NB4 (cell line): ENCODE data around the gene GRB10.
A peak's percentile ranks its signal among the peaks of the same experiment; 100 is the strongest.

ENCODE experiments used
- DNase-seq: peaks from one replicate; pipeline ENCODE4 v3.0.0; 2010; ENCODE audit warnings: low read depth
- H3K4me3 ChIP-seq: one replicate; pipeline ENCODE4 v1.5.1; 2011; ENCODE audit warnings: mild to moderate bottlenecking, low read depth, low read length, moderate library complexity
- MYC ChIP-seq: IDR thresholded peaks from 2 replicates; pipeline ENCODE4 v1.6.1; 2011; ENCODE audit warnings: low read depth, low read length
- POLR2A ChIP-seq: IDR thresholded peaks from 2 replicates; pipeline ENCODE4 v1.6.1; 2011; ENCODE audit warnings: mild to moderate bottlenecking; ENCODE audit not compliant: insufficient read length; ENCODE audit errors: extremely low read depth
- TF ChIP-seq, protein P1 (sequence below): IDR thresholded peaks from one replicate; pipeline ENCODE4 v1.5.1; 2012; ENCODE audit warnings: low read depth, low read length
- TF ChIP-seq, protein P2 (sequence below): IDR thresholded peaks from 2 replicates; pipeline ENCODE4 v1.6.1; 2011; ENCODE audit warnings: low read depth, low read length

Gene GRB10

DNA sequence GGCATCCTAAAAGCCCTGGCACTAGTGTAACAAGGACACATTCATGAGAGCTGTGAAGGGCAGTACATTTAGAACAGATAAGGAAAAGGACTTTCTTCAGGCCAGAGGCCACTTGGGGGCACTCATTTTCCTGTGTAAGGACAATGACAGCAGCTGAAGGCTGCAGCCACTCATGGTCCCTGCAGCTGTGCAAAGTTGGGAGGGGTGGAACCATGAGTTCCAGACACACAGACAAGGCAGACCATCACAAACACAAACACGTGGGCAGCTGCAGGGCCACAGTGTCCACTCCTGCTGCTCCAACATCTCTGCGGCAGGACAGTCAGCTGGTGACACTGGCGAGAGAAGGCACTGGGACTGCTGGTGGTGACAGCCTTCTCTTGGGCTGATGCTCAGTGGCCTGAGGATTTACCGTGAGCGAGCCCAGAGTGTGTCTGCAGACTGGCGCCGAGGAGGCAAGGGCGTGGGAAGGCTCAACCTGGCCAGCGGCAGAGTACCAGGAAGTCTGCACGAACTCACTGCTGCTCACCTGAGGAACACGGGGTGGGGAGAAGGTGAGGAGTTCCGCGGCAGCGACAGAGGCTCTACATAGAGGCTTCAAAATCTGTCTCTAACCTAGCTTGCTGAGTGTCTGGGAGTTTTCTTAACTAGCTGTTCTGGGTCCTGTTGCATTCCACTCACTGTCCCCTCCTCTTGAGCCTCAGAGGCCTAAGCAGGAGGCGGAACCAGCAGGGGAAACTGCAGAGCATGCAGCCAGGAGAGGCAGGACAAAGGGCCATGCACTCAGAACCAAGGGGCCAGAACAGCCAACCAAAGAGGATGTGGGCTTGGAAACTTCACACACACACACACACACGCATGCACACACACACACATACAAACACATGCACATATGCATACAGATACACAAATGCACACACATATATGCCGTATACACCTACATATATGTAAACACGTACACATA is 141.0 kb downstream of the GRB10 start:
- DNase-seq = peak; percentile 34
- no peak overlapping the region for H3K4me3 ChIP-seq
- TF ChIP-seq, protein P1, sequence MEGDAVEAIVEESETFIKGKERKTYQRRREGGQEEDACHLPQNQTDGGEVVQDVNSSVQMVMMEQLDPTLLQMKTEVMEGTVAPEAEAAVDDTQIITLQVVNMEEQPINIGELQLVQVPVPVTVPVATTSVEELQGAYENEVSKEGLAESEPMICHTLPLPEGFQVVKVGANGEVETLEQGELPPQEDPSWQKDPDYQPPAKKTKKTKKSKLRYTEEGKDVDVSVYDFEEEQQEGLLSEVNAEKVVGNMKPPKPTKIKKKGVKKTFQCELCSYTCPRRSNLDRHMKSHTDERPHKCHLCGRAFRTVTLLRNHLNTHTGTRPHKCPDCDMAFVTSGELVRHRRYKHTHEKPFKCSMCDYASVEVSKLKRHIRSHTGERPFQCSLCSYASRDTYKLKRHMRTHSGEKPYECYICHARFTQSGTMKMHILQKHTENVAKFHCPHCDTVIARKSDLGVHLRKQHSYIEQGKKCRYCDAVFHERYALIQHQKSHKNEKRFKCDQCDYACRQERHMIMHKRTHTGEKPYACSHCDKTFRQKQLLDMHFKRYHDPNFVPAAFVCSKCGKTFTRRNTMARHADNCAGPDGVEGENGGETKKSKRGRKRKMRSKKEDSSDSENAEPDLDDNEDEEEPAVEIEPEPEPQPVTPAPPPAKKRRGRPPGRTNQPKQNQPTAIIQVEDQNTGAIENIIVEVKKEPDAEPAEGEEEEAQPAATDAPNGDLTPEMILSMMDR = peak; percentile 1
- TF ChIP-seq POLR2A = no peak

DNA sequence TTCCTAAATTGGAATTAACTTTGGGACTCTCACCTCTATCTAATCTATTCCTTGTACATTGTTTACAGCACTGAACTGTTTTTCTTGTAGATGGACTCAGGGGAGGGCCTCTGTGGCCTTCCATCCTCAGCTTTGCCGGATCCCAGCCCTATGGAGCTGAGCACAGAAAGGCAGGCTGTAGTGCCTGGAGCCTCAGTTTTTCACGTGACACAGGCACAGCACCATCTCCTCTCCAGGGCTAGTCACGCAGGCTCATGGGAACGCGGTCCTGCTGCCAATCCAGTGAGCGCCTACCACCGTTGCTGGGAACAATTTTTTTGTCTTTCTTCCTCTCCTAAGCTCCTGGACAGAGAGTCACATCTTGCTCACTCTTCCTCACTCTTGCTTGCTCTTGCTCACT is 141.9 kb downstream of the GRB10 start:
- DNase-seq = no peak
- H3K4me3 ChIP-seq = no peak overlapping the region
- TF ChIP-seq POLR2A (no peak), MYC (no peak)
- TF ChIP-seq, protein P1 = no peak
- TF ChIP-seq, protein P2, sequence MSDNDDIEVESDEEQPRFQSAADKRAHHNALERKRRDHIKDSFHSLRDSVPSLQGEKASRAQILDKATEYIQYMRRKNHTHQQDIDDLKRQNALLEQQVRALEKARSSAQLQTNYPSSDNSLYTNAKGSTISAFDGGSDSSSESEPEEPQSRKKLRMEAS = no peak

DNA sequence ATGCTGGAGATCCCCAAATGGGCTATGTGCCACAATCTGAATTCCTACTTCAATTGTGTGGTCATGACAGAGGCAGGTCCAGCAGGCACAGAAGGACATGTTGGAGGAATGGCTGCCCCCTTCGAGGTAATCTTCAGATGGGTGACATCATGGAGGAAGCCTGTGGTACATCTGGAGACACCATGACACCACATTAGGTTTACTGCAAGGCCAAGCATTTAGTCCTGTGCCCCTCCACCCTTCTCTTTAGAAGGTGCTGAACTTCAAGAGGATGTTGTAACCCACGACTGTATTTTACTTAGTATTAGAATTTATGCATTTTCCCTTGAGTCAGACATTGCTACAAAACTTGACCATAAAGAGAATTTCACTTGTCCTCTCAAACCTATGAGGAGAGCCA is 142.4 kb downstream of the GRB10 start:
- DNase-seq = no peak
- no peak overlapping the region for H3K4me3 ChIP-seq
- no peak for TF ChIP-seq POLR2A

DNA sequence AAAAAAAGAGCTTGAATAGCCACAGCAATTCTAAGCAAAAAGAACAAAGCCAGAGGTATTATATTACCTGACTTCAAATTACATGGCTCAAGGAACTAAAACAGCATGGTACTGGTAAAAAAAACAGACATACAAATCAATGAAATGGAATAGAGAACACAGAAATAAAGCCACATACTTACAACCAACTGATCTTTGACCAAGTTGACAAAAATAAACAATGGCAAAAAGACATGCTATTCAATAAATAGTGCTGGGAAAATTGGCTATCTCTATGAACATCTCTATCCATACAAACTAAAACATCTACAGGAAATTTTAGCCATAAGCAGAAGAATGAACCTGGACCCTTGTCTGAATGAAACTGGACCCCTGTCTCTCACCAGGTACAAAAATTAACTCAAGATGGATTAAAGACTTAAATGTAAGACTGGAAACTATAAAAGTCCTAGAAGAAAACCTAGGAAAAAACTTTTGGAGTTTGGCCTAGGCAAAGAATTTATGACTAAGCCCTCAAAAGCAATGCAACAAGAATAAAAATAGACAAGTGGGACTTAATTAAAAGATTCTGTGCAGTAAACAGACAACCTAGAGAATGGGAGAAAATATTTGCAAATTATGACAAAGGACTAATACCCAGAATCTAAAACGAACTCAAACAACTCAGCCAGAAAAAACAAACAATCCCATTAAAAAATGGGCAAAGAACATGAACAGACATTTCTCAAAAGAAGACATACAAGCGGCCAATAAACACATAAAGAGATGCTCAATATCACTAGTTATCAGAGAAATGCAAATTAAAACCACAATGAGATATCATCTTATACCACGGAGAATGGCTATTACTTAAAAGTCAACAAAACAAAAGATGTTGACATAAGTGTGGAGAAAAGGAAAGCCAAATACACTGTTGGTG is 144.7 kb downstream of the GRB10 start:
- H3K4me3 ChIP-seq = no peak overlapping the region
- TF ChIP-seq POLR2A (no peak), MYC (no peak)
- TF ChIP-seq, protein P1 = no peak
- TF ChIP-seq, protein P2 = no peak
- no peak for DNase-seq

DNA sequence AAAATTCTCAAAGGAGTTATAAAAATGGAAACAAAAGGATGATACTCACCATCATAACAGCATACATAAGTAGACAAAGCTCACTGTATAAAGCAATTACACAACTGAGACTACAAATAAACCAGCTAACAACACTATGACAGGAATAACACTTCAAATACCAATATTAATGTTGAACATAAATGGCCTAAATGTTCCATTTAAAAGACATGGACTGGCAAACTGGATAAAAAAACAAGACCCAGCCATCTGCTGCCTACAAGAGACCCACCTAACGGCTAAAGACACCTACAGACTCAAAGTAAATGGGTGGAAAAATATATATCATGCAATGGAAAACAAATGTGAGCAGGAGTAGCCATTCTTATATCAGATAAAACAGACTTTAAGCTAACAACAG is 148.3 kb downstream of the GRB10 start:
- TF ChIP-seq POLR2A (no peak), MYC (no peak)
- TF ChIP-seq, protein P1 = no peak
- TF ChIP-seq, protein P2 = no peak
- H3K4me3 ChIP-seq = no peak overlapping the region
- DNase-seq = no peak

DNA sequence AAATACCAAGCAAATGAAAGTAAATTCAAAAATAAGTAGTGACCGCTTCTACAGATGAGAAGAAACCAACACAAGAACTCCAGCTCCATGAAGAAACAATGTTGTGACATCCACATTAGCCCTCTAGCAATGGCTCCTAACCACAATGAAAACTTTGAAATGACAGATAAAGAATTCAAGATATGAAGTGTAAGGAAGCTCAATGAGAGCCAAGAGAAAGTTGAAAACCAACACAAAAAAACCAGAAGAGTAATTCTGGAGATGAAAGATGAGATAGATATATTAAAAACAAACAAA is 149.3 kb downstream of the GRB10 start:
- DNase-seq = peak; percentile 37
- no peak overlapping the region for H3K4me3 ChIP-seq
- TF ChIP-seq MYC (no peak), POLR2A (no peak)
- TF ChIP-seq, protein P2 = no peak
- TF ChIP-seq, protein P1 = no peak
